ENCODE data around the gene IFNAR1. TPM values are rescaled to one million over a fixed set of nuclear protein-coding genes. Genes with fewer than 3 reads are reported as not detected.

Gene IFNAR1
- polyA plus RNA-seq, 3 donors: 16.8 to 95.3 (median 56.2) TPM

DNA sequence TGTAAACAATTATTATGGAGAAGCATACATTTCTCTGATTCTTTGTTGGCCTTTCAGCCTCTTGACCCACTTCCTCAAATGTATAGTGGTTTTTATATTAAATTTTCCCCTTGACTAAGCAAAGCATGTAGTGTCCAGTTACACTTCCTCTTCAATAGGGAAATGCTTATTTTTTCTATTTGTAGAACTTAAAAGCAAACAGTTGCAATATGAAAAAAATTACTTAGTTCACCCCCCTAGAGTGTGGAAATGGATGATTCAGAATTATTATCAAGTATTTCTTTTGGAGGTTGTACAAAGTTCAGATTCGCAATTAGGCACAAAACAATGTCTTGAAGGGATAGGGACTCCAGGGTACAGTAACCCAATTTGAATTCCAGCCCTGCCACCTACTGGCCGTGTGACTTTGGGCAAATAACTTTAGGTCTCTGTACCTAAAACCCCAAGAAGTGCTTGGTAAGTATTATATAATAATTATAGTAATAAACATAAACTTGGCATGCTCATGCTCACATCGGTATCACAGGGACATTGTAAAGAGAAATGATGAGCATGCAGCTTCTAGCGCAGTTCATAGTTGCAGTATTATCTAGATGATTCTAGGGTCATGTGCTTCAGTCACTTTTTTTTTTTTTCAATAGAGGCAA lies 49.8 kb downstream of the IFNAR1 start:
- TF ChIP-seq, protein P1, sequence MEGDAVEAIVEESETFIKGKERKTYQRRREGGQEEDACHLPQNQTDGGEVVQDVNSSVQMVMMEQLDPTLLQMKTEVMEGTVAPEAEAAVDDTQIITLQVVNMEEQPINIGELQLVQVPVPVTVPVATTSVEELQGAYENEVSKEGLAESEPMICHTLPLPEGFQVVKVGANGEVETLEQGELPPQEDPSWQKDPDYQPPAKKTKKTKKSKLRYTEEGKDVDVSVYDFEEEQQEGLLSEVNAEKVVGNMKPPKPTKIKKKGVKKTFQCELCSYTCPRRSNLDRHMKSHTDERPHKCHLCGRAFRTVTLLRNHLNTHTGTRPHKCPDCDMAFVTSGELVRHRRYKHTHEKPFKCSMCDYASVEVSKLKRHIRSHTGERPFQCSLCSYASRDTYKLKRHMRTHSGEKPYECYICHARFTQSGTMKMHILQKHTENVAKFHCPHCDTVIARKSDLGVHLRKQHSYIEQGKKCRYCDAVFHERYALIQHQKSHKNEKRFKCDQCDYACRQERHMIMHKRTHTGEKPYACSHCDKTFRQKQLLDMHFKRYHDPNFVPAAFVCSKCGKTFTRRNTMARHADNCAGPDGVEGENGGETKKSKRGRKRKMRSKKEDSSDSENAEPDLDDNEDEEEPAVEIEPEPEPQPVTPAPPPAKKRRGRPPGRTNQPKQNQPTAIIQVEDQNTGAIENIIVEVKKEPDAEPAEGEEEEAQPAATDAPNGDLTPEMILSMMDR (IDR thresholded peaks at IDR 0.05): peak; percentile 84
- Histone ChIP-seq H3K27ac (ENCODE audit: low read depth in 1 of 2, low read length in 2 of 2) (peak overlapping the region; percentile 77 to 93), H3K27me3 (ENCODE audit: control insufficient read depth in 2 of 2, insufficient read depth in 2 of 2, low read length in 2 of 2) (no peaks in the 10 kb centered on the region), H2AFZ (ENCODE audit: insufficient read depth, low read depth, low read length, poor library complexity, severe bottlenecking) (no peak overlapping the region), H3K4me3 (replicated peaks in 1 of 3; ENCODE audit: low read depth in 2 of 3, low read length in 3 of 3) (peak overlapping the region in 1 of 3 experiments; percentile 55), H3K4me1 (ENCODE audit: control insufficient read depth in 1 of 2, insufficient read depth in 2 of 2, low read length in 2 of 2) (peaks cover 76 to 86% of the 10 kb centered on the region in 2 donors), H3K4me2 (replicated peaks; ENCODE audit: extremely low read depth, low read length, poor library complexity, severe bottlenecking) (peak overlapping the region; percentile 66), H3K9ac (ENCODE audit: insufficient read depth, low read length, poor library complexity, severe bottlenecking) (peak overlapping the region; percentile 63), H3K36me3 (replicated peaks in 1 of 2; ENCODE audit: control insufficient read depth in 1 of 2, insufficient read depth in 2 of 2, low read length in 2 of 2) (no peaks in the 10 kb centered on the region), H4K20me1 (ENCODE audit: insufficient read depth, low read length) (no peaks in the 10 kb centered on the region), H3K79me2 (ENCODE audit: insufficient read depth, low read length) (peaks cover 3% of the 10 kb centered on the region), H3K9me3 (replicated peaks in 1 of 2; ENCODE audit: control insufficient read depth in 1 of 2, insufficient read depth in 1 of 2, low read length in 2 of 2) (peaks cover 0 to 8% of the 10 kb centered on the region in 2 donors)
- intact Hi-C loops (cut with micrococcal nuclease): loop anchor here in 1 of 2 donors (1.0 kb wide), 3 partner anchors 9 to 175 kb away; no protein-coding TSS in a partner anchor
- peaks cover 0 to 5% (median 3%) of the 10 kb centered on the region in 7 donors for H3K9me3 Mint-ChIP-seq
- peaks cover 66% of the 10 kb centered on the region for H3K4me1 Mint-ChIP-seq
- H3K4me3 Mint-ChIP-seq: peak overlapping the region; percentile 22 to 27
- 40% methylated on average over 1 of the region's 4 CpGs for WGBS (ENCODE audit: insufficient coverage)
- peak overlapping the region; percentile 94 to 98 (median 96) for H3K27ac Mint-ChIP-seq
- H3K27me3 Mint-ChIP-seq (ENCODE audit: low read depth in 3 of 3): no peaks in the 10 kb centered on the region
- DNase-seq: peak; percentile 90 to 94 (median 93)
- H3K36me3 Mint-ChIP-seq: peaks cover 3 to 6% of the 10 kb centered on the region in 2 donors

DNA sequence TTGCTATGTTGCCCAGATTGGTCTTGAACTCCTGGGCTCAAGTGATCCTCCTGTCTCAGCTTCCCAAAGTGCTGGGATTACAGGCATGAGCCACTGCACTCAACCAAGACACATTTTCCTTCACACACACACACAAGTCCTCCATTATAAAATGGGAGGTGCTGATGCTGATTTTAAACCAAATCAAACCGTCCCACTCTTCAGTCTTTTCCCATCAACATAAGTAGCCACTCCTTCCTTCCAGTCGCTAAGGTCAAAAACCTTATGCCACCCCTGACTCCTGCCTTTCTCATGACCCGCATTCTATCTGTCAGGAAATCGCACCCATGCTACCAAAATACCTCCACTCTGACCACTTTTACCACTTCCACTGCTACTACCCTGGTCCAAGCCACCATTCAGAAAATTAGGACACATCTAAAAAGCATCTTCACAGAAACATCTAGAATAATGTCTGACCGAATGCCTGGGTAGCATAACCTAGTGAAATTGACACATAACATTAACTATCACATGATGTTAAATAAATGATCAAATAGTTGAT lies 50.4 kb downstream of the IFNAR1 start:
- H3K4me3 Mint-ChIP-seq: peak overlapping the region in 1 of 2 donors; percentile 22
- peaks cover 1 to 6% of the 10 kb centered on the region in 2 donors for H3K36me3 Mint-ChIP-seq
- peaks cover 0 to 2% (median 0%) of the 10 kb centered on the region in 7 donors for H3K9me3 Mint-ChIP-seq
- H3K9ac ChIP-seq (ENCODE audit: insufficient read depth, low read length, poor library complexity, severe bottlenecking): peak overlapping the region; percentile 34
- peak overlapping the region; percentile 90 to 97 (median 95) for H3K27ac Mint-ChIP-seq
- DNase-seq: no peak
- H3K27ac ChIP-seq (ENCODE audit: low read depth in 1 of 2, low read length in 2 of 2): peak overlapping the region; percentile 77 to 93
- 42% methylated on average over 4 of the region's 5 CpGs for WGBS (ENCODE audit: insufficient coverage)
- H3K36me3 ChIP-seq (replicated peaks in 1 of 2; ENCODE audit: control insufficient read depth in 1 of 2, insufficient read depth in 2 of 2, low read length in 2 of 2): no peaks in the 10 kb centered on the region
- no peaks in the 10 kb centered on the region for H3K27me3 Mint-ChIP-seq (ENCODE audit: low read depth in 3 of 3)
- no peaks in the 10 kb centered on the region for H4K20me1 ChIP-seq (ENCODE audit: insufficient read depth, low read length)
- H3K4me3 ChIP-seq (replicated peaks in 1 of 3; ENCODE audit: low read depth in 2 of 3, low read length in 3 of 3): peak overlapping the region in 1 of 3 experiments; percentile 46
- H3K4me2 ChIP-seq (replicated peaks; ENCODE audit: extremely low read depth, low read length, poor library complexity, severe bottlenecking): peak overlapping the region; percentile 55
- no peaks in the 10 kb centered on the region for H3K27me3 ChIP-seq (ENCODE audit: control insufficient read depth in 2 of 2, insufficient read depth in 2 of 2, low read length in 2 of 2)
- peak overlapping the region; percentile 37 for H2AFZ ChIP-seq (ENCODE audit: insufficient read depth, low read depth, low read length, poor library complexity, severe bottlenecking)
- H3K9me3 ChIP-seq (replicated peaks in 1 of 2; ENCODE audit: control insufficient read depth in 1 of 2, insufficient read depth in 1 of 2, low read length in 2 of 2): peaks cover 0 to 2% of the 10 kb centered on the region in 2 donors
- peaks cover 72% of the 10 kb centered on the region for H3K4me1 Mint-ChIP-seq
- TF ChIP-seq, protein P1 (IDR thresholded peaks at IDR 0.05): no peak
- H3K79me2 ChIP-seq (ENCODE audit: insufficient read depth, low read length): peaks cover 3% of the 10 kb centered on the region
- intact Hi-C loops (cut with micrococcal nuclease): loop anchor here in 1 of 2 donors (1.0 kb wide), 1 partner anchor 176 kb away; no protein-coding TSS in a partner anchor
- H3K4me1 ChIP-seq (ENCODE audit: control insufficient read depth in 1 of 2, insufficient read depth in 2 of 2, low read length in 2 of 2): peaks cover 82 to 92% of the 10 kb centered on the region in 2 donors
